Measurements from ENCODE around the gene NTMT1.

Gene NTMT1

GRCh38 chr9:129613520-129614175 lies 12.3 kb upstream of the NTMT1 start:
- no peak for DNase-seq (ENCODE audit: low read depth in 1 of 2, low spot score in 1 of 2)

GRCh38 chr9:129614932-129615331 lies 11.0 kb upstream of the NTMT1 start:
- DNase-seq (ENCODE audit: low read depth in 1 of 2, low spot score in 1 of 2), result no peak

GRCh38 chr9:129615407-129616285 lies 10.3 kb upstream of the NTMT1 start:
- DNase-seq (ENCODE audit: low read depth in 1 of 2, low spot score in 1 of 2), result no peak

GRCh38 chr9:129617167-129617566 lies 8.8 kb upstream of the NTMT1 start:
- no peak for DNase-seq (ENCODE audit: low read depth in 1 of 2, low spot score in 1 of 2)

- no peak for DNase-seq (ENCODE audit: low read depth in 1 of 2, low spot score in 1 of 2)
Measured at GRCh38 chr9:129619787-129620668, 5.9 kb upstream of the NTMT1 start.

GRCh38 chr9:129620669-129621295 lies 5.2 kb upstream of the NTMT1 start, which contains the start of gene C9orf50:
Gene C9orf50, minus strand, starts transcription at chr9:129621101. Its CDS starts 527 bp downstream, at chr9:129620574.
- DNase-seq (ENCODE audit: low read depth in 1 of 2, low spot score in 1 of 2), result no peak

GRCh38 chr9:129623331-129623730 lies 2.6 kb upstream of the NTMT1 start:
- DNase-seq (ENCODE audit: low read depth in 1 of 2, low spot score in 1 of 2), result no peak

GRCh38 chr9:129624168-129624759 lies 1.7 kb upstream of the NTMT1 start:
- DNase-seq (ENCODE audit: low read depth in 1 of 2, low spot score in 1 of 2), result peak; percentile 54 to 56

GRCh38 chr9:129624947-129625346 lies 1.0 kb upstream of the NTMT1 start:
- no peak for DNase-seq (ENCODE audit: low read depth in 1 of 2, low spot score in 1 of 2)

GRCh38 chr9:129626625-129627284 lies 792 bp downstream of the NTMT1 start:
- no peak for DNase-seq (ENCODE audit: low read depth in 1 of 2, low spot score in 1 of 2)

- DNase-seq (ENCODE audit: low read depth in 1 of 2, low spot score in 1 of 2), result no peak
Measured at GRCh38 chr9:129627556-129628440, 1.8 kb downstream of the NTMT1 start.

GRCh38 chr9:129628709-129629108 lies 2.7 kb downstream of the NTMT1 start:
- no peak for DNase-seq (ENCODE audit: low read depth in 1 of 2, low spot score in 1 of 2)

GRCh38 chr9:129629251-129629820 lies 3.4 kb downstream of the NTMT1 start:
- no peak for DNase-seq (ENCODE audit: low read depth in 1 of 2, low spot score in 1 of 2)

- no peak for DNase-seq (ENCODE audit: low read depth in 1 of 2, low spot score in 1 of 2)
Measured at GRCh38 chr9:129630967-129631673, 5.2 kb downstream of the NTMT1 start.

- DNase-seq (ENCODE audit: low read depth in 1 of 2, low spot score in 1 of 2), result no peak
Measured at GRCh38 chr9:129631674-129632129, 5.7 kb downstream of the NTMT1 start.

- no peak for DNase-seq (ENCODE audit: low read depth in 1 of 2, low spot score in 1 of 2)
Measured at GRCh38 chr9:129632460-129632859, 6.5 kb downstream of the NTMT1 start.

- no peak for DNase-seq (ENCODE audit: low read depth in 1 of 2, low spot score in 1 of 2)
Measured at GRCh38 chr9:129633207-129633606, 7.2 kb downstream of the NTMT1 start.

GRCh38 chr9:129633848-129634247 lies 7.9 kb downstream of the NTMT1 start:
- no peak for DNase-seq (ENCODE audit: low read depth in 1 of 2, low spot score in 1 of 2)
